Endothelial cell of umbilical vein (primary cell): ENCODE data around the gene TECPR2. TPM values are rescaled to one million over a fixed set of nuclear protein-coding genes. Genes with fewer than 3 reads are reported as not detected.

Experiments used
- BruUV-seq: library from RNA; stranded (reverse); fragments of 400-500 nt; replicated peaks from 2 replicates; lab custom pipeline; 2021; lab: Mats Ljungman, UMichigan
- CTCF ChIA-PET: fragments of 300-600, 350-600 bp; sonication (Branson Sonifier 250); formaldehyde crosslinking; loops from one replicate; lab custom pipeline; 2021; ENCODE audit warnings: antibody characterized with exemption, inconsistent platforms; lab: Charles Lee
- POLR2A ChIA-PET: fragments of 300-600, 350-600 bp; sonication (Branson Sonifier 250); formaldehyde crosslinking; loops from one replicate; lab custom pipeline; 2021; ENCODE audit warnings: antibody characterized with exemption, inconsistent platforms; lab: Charles Lee
- DNase-seq: peaks from one replicate; pipeline ENCODE4 v3.0.0-alpha.2; 2011; ENCODE audit warnings: low read depth, low spot score
- FAIRE-seq: peaks from 2 replicates; lab custom pipeline; 2011; peaks lifted over from hg19 to GRCh38; lab: Jason Lieb, UNC
- H2AFZ ChIP-seq: 2 replicates; pipeline ENCODE4 v1.6.0; 2012; ENCODE audit warnings: low read depth, low read length, control low read depth, inconsistent platforms
- H3K27ac ChIP-seq: 2 replicates; pipeline ENCODE4 v1.5.1; 2011; ENCODE audit warnings: low read depth, mild to moderate bottlenecking, control low read depth, low read length, moderate library complexity; ENCODE audit not compliant: insufficient read depth
- H3K27me3 ChIP-seq, 2 experiments: 2 replicates each; pipeline versions ENCODE4 v1.6.0 to v1.6.1; 2011; ENCODE audit warnings: low read length in 2 of 2, mixed read lengths in 1 of 2; ENCODE audit not compliant: control insufficient read depth in 2 of 2, insufficient read depth in 2 of 2
- H3K36me3 ChIP-seq, 2 experiments: 2 replicates in 1 of 2; 3 replicates in 1 of 2; pipeline ENCODE4 v1.5.1; 2011; ENCODE audit warnings: low read length in 2 of 2, mild to moderate bottlenecking in 1 of 2, moderate library complexity in 1 of 2; ENCODE audit not compliant: control insufficient read depth in 2 of 2, insufficient read depth in 2 of 2; ENCODE audit errors: extremely low read depth in 1 of 2
- H3K4me1 ChIP-seq: 3 replicates; pipeline ENCODE4 v1.5.1; 2011; ENCODE audit warnings: mild to moderate bottlenecking, low read length; ENCODE audit not compliant: control insufficient read depth, insufficient read depth; ENCODE audit errors: extremely low read depth
- H3K4me2 ChIP-seq: 2 replicates; pipeline ENCODE4 v1.6.1; 2011; ENCODE audit warnings: low read length, control low read depth, mixed read lengths; ENCODE audit not compliant: insufficient read depth
- H3K4me3 ChIP-seq, 3 experiments: fragments of 200-600 bp in 1 of 3; sonication (generic), shearing (Covaris generic) in 1 of 3; replicated peaks in 1 of 3; 2 replicates each; pipeline ENCODE4 v1.5.1; 2011 to 2016; ENCODE audit warnings: control low read depth in 3 of 3, low read length in 3 of 3, mild to moderate bottlenecking in 2 of 3, inconsistent platforms in 1 of 3, low read depth in 1 of 3, moderate library complexity in 1 of 3; ENCODE audit not compliant: insufficient read depth in 1 of 3
- H3K79me2 ChIP-seq: 2 replicates; pipeline ENCODE4 v1.6.0; 2012; ENCODE audit warnings: low read length, inconsistent platforms; ENCODE audit not compliant: control insufficient read depth, insufficient read depth
- H3K9ac ChIP-seq: replicated peaks from 2 replicates; pipeline ENCODE3; 2011; ENCODE audit warnings: low read length, control low read depth; ENCODE audit not compliant: insufficient read depth; ENCODE audit errors: extremely low read depth
- H3K9me1 ChIP-seq: replicated peaks from 3 replicates; pipeline ENCODE4 v1.6.0; 2011; ENCODE audit warnings: mild to moderate bottlenecking, low read length; ENCODE audit not compliant: control insufficient read depth, insufficient read depth; ENCODE audit errors: extremely low read depth
- H3K9me3 ChIP-seq: replicated peaks from 2 replicates; pipeline ENCODE4 v1.5.1; 2012; ENCODE audit warnings: low read length, inconsistent platforms; ENCODE audit not compliant: control insufficient read depth, insufficient read depth
- H4K20me1 ChIP-seq: replicated peaks from 2 replicates; pipeline ENCODE3; 2011; ENCODE audit warnings: mild to moderate bottlenecking, low read length; ENCODE audit not compliant: control insufficient read depth, insufficient read depth; ENCODE audit errors: extremely low read depth
- CTCF ChIP-seq, 2 donors: IDR thresholded peaks; 1 replicate in 1 of 2; 2 replicates in 1 of 2; pipeline ENCODE4 v1.5.1; 2011; ENCODE audit warnings: low read length in 2 of 2, mild to moderate bottlenecking in 2 of 2, moderate library complexity in 2 of 2, control low read depth in 1 of 2, inconsistent platforms in 1 of 2, low read depth in 1 of 2; ENCODE audit not compliant: insufficient read depth in 1 of 2; ENCODE audit errors: extremely low read depth in 1 of 2
- EZH2 ChIP-seq: IDR thresholded peaks from 2 replicates; pipeline ENCODE4 v1.6.1; 2012; ENCODE audit warnings: borderline replicate concordance, low read depth, mild to moderate bottlenecking, moderate library complexity, low read length, inconsistent platforms; ENCODE audit not compliant: severe bottlenecking
- GATA2 ChIP-seq: IDR thresholded peaks from 2 replicates; pipeline ENCODE4 v1.7.0; 2011; ENCODE audit warnings: low read depth, mild to moderate bottlenecking, moderate library complexity, mixed read lengths, low read length; ENCODE audit not compliant: insufficient read length, insufficient read depth
- JUN ChIP-seq: IDR thresholded peaks from 2 replicates; pipeline ENCODE4 v1.6.1; 2011; ENCODE audit warnings: borderline replicate concordance, low read depth; ENCODE audit not compliant: insufficient read length, insufficient read depth
- MAX ChIP-seq: IDR thresholded peaks from 2 replicates; pipeline ENCODE4 v1.6.1; 2011; ENCODE audit not compliant: insufficient read depth, insufficient read length
- MYC ChIP-seq: IDR thresholded peaks from one replicate; pipeline ENCODE4 v1.6.1; 2011; ENCODE audit warnings: mild to moderate bottlenecking, low read depth, low read length
- POLR2A ChIP-seq: IDR thresholded peaks from 2 replicates; pipeline ENCODE4 v1.6.1; 2012; ENCODE audit warnings: low read depth, mild to moderate bottlenecking, control low read depth, low read length
- POLR2AphosphoS5 ChIP-seq: IDR thresholded peaks from 2 replicates; pipeline ENCODE4 v1.6.1; 2012; ENCODE audit warnings: low read depth, mild to moderate bottlenecking, control low read depth, low read length, moderate library complexity; ENCODE audit not compliant: insufficient read depth
- dilution Hi-C: fragments of 300-500 bp; cut with MboI; formaldehyde crosslinking; loops from one replicate; pipeline ENCODE4 v1.15.0; 2019; ENCODE audit warnings: low sequenced_read_pairs; ENCODE audit not compliant: extremely low pct_ligation_motif_present
- intact Hi-C: fragments of 100-400 bp; cut with micrococcal nuclease; formaldehyde crosslinking; loops from one replicate; pipeline ENCODE4 v1.10.0; 2022
- polyA plus RNA-seq, 4 experiments: library from polyadenylated mRNA; depleted of rRNA in 3 of 4; stranded (reverse) in 3 of 4; unstranded in 1 of 4; fragments of >200 nt; gene quantifications; 2 replicates each; pipeline versions ENCODE4 v1.2.1 to v1.2.3, GENCODE V29; 2011 to 2012; ENCODE audit warnings: missing spikeins in 1 of 4
- total RNA-seq: library from RNA; stranded (reverse); gene quantifications from 2 replicates; pipeline ENCODE4 v1.2.3, GENCODE V29; 2021

The TECPR2 gene
- total and polyA plus RNA-seq, 2 donors (not counting 3 experiments of a cell fraction or from before 2014, with no cell fraction given): 8.9 to 21.5 TPM

- ChIA-PET CTCF (interaction anchor here (0.6 kb wide), 1 partner anchor 20 kb away, joined by 3 read pairs; no protein-coding TSS in a partner anchor), POLR2A (no interaction called here)
- DNase-seq: no peak
- dilution Hi-C loops (no loop called here), intact Hi-C loops (loop anchor here (5.0 kb wide), 1 partner anchor 48 kb away; the partner anchor contains the start of gene RCOR1)
- H3K27ac ChIP-seq: no peak overlapping the region
- H3K4me1 ChIP-seq: no peaks in the 10 kb centered on the region
- no peak overlapping the region for H2AFZ ChIP-seq
- peaks cover 21% of the 10 kb centered on the region in 2 experiments for H3K27me3 ChIP-seq
- H3K79me2 ChIP-seq: no peaks in the 10 kb centered on the region
- no peak overlapping the region for H3K4me3 ChIP-seq
- H3K9ac ChIP-seq: no peak overlapping the region
- no TSS peak for BruUV-seq
- no peaks in the 10 kb centered on the region for H3K9me3 ChIP-seq
- TF ChIP-seq JUN (no peak), POLR2AphosphoS5 (no peak), POLR2A (no peak), EZH2 (no peak), CTCF (IDR thresholded peaks at IDR 0.05; ENCODE audit: extremely low read depth in 1 of 2, insufficient read depth in 1 of 2, low read depth in 1 of 2, low read length in 2 of 2) (no peak), GATA2 (no peak), MYC (no peak), MAX (no peak)
- FAIRE-seq: no peak
- no peaks in the 10 kb centered on the region for H4K20me1 ChIP-seq
- no peaks in the 10 kb centered on the region for H3K9me1 ChIP-seq
- H3K36me3 ChIP-seq: no peaks in the 10 kb centered on the region
- no peak overlapping the region for H3K4me2 ChIP-seq
Observed at GRCh38 chr14:102544046-102544746, 181.5 kb downstream of the TECPR2 start.
